ENCODE results near the gene EML4. TPM values are rescaled to one million over a fixed set of nuclear protein-coding genes. Genes with fewer than 3 reads are reported as not detected.
"Not testable (repeated sequence)": the region's sequence is repeated elsewhere in the genome, so short reads cannot be mapped to it uniquely, and the experiment has no call there.

EML4 gene
- total RNA-seq, result 56.7 and 58.9 TPM in 2 replicates

- intact Hi-C loops (cut with micrococcal nuclease), result loop anchor here (1.0 to 2.0 kb wide), 6 partner anchors 36 to 328 kb away; partner anchors contain the start of gene COX7A2L
- no peak within 1 kb of the TSS for H3K4me3 Mint-ChIP-seq
- H3K27me3 Mint-ChIP-seq (ENCODE audit: insufficient read depth), result peaks cover under 1% of the 10 kb centered on the region
- peaks cover 9% of the 10 kb centered on the region for H3K4me1 Mint-ChIP-seq (ENCODE audit: low read depth)
- peak; percentile 88 for DNase-seq (ENCODE audit: low spot score)
- H3K9me3 Mint-ChIP-seq, result no peaks in the 10 kb centered on the region
- H3K27ac Mint-ChIP-seq, result peak within 1 kb of the TSS; percentile 71
- H3K36me3 Mint-ChIP-seq (ENCODE audit: low read depth), result peaks cover 9% of the 10 kb centered on the region
These were observed at the start of gene EML4 for GRCh38 chr2:42169100-42169873. EML4 (plus strand) TSS chr2:42169353; CDS start chr2:42169612, 259 bp downstream.

DNA sequence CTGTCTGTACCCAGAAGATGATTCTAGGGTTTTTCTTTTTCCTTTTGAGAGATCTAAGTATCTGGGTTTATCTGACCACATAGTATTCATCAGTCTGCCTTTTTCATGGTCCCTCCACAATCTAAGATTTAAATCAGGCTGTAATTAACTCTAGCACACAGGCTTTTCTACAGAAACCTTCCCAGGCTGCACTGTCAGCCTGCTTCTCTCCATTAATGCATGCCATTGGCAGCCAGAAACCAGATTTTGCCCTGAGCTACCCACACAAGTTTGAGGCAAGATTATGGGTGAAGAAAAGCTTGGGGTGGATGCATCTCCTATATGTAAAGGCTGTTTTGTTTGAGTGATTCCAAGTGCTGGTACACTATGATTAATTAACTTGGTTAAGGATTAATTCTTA is 45.7 kb upstream of the EML4 start:
- no peaks in the 10 kb centered on the region for H3K27me3 Mint-ChIP-seq (ENCODE audit: insufficient read depth)
- H3K36me3 Mint-ChIP-seq (ENCODE audit: low read depth), result peaks cover 11% of the 10 kb centered on the region
- H3K27ac Mint-ChIP-seq, result peak overlapping the region; percentile 84
- intact Hi-C loops (cut with micrococcal nuclease), result no loop called here
- peaks cover 61% of the 10 kb centered on the region for H3K4me1 Mint-ChIP-seq (ENCODE audit: low read depth)
- H3K4me3 Mint-ChIP-seq, result no peak overlapping the region
- H3K9me3 Mint-ChIP-seq, result peaks cover 14% of the 10 kb centered on the region
- DNase-seq (ENCODE audit: low spot score), result no peak

- no peaks in the 10 kb centered on the region for H3K27me3 Mint-ChIP-seq (ENCODE audit: insufficient read depth)
- peaks cover 14% of the 10 kb centered on the region for H3K9me3 Mint-ChIP-seq
- DNase-seq (ENCODE audit: low spot score), result no peak
- H3K4me3 Mint-ChIP-seq, result peak overlapping the region; percentile 50
- H3K4me1 Mint-ChIP-seq (ENCODE audit: low read depth), result peaks cover 61% of the 10 kb centered on the region
- H3K36me3 Mint-ChIP-seq (ENCODE audit: low read depth), result peaks cover 11% of the 10 kb centered on the region
- intact Hi-C loops (cut with micrococcal nuclease), result loop anchor here (1.0 kb wide), 2 partner anchors 9 to 18 kb away; no protein-coding TSS in a partner anchor
- peak overlapping the region; percentile 89 for H3K27ac Mint-ChIP-seq
These were observed 45.0 kb upstream of the EML4 start for GRCh38 chr2:42124011-42124785.

- intact Hi-C loops (cut with micrococcal nuclease), result no loop called here
- Mint-ChIP-seq H3K4me3 (peak overlapping the region; percentile 5), H3K4me1 (ENCODE audit: low read depth) (peaks cover 74% of the 10 kb centered on the region)
These were observed 43.1 kb upstream of the EML4 start for GRCh38 chr2:42125841-42126594.

DNA sequence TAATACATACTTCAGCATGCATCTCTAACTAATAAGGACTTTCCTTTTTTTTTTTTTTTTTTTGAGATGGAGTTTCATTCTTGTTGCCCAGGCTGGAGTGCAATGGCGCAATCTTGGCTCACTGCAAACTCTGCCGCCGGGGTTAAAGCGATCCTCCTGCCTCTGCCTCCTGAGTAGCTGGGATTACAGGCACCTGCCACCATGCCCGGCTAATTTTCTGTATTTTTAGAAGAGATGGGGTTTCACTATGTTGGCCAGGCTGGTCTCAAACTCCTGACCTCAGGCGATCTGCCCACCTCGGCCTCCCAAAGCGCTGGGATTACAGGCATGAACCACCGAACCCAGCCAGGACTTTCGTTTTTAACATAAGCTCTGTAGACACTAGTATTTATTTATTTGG is 42.3 kb upstream of the EML4 start:
- H3K27ac Mint-ChIP-seq, result peak overlapping the region; percentile 67
- not testable (repeated sequence) for H3K9me3 Mint-ChIP-seq

More at GRCh38 chr2:42125841-42126594, 43.1 kb upstream of the EML4 start:
- no peak for DNase-seq (ENCODE audit: low spot score)
- H3K36me3 Mint-ChIP-seq (ENCODE audit: low read depth), result peaks cover 11% of the 10 kb centered on the region
- no peaks in the 10 kb centered on the region for H3K27me3 Mint-ChIP-seq (ENCODE audit: insufficient read depth)
- H3K9me3 Mint-ChIP-seq, result peaks cover 14% of the 10 kb centered on the region
- no peak overlapping the region for H3K27ac Mint-ChIP-seq

GRCh38 chr2:42127425-42128424 is 41.4 kb upstream of the EML4 start:
- Mint-ChIP-seq H3K4me1 (ENCODE audit: low read depth) (peaks cover 92% of the 10 kb centered on the region), H3K4me3 (peak overlapping the region; percentile 48), H3K36me3 (ENCODE audit: low read depth) (peaks cover 3% of the 10 kb centered on the region), H3K27me3 (ENCODE audit: insufficient read depth) (no peaks in the 10 kb centered on the region), H3K9me3 (peaks cover 4% of the 10 kb centered on the region), H3K27ac (peak overlapping the region; percentile 67)
- intact Hi-C loops (cut with micrococcal nuclease), result no loop called here
- no peak for DNase-seq (ENCODE audit: low spot score)

More for the DNA sequence above, 42.3 kb upstream of the EML4 start:
- DNase-seq (ENCODE audit: low spot score); H3K27me3 Mint-ChIP-seq (ENCODE audit: insufficient read depth); H3K4me3 Mint-ChIP-seq; intact Hi-C loops (cut with micrococcal nuclease); H3K36me3 Mint-ChIP-seq (ENCODE audit: low read depth): not testable (repeated sequence)
- H3K4me1 Mint-ChIP-seq (ENCODE audit: low read depth), result peaks cover 83% of the 10 kb centered on the region

DNA sequence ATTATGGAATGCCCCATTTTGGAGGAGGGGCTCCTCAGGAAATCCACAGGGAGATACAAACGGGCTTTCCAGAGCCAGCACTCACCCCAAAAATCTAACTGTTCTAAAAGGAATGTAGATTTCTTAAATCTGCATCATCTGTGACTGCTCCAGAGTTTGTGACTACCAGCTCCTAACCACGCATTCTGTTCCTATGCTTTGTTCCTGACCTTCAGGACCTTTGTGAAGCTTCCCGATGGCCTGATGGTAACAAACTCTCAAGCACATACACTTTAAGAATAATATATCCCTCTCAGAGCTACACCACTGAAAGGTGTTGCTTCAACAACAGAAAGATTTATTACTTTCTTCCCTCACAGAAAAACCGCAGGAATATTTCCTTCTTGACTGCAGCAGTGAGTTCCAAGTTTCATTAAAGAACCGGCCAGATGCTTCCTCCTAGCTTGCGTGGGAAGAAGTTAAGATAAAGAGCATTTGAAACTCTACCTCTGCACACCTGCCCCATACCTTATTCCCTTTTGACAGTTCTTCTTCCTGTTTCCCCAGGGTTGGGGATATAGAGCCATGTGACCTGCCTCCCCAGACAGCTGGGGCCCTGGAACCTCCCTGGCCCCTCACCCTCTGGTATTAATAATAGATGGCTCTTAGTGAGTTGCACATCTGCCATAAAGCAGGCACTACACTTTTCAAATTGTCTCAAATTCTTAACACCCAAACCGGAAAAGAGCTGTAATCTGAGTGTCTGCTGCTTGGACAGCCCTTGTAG is 40.2 kb upstream of the EML4 start:
- intact Hi-C loops (cut with micrococcal nuclease), result no loop called here
- H3K4me1 Mint-ChIP-seq (ENCODE audit: low read depth), result peaks cover 94% of the 10 kb centered on the region

DNA sequence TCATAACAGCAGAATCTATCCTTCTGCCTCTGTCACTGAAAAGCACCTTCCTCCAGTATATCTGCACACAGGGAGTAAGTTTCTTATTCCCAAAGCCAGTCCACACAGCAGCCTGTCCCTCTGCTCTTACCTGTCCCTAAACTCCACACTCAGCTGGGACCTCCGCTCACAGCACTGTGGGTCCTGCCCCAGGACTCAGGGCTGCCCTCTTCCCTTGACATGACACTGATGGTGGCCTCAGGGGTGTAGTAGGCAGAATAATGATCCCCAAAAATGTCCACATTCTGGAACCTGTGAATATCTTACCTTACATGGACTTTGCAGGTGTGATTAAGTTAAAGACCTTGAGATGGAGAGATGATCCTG is 39.7 kb upstream of the EML4 start:
- peaks cover 92% of the 10 kb centered on the region for H3K4me1 Mint-ChIP-seq (ENCODE audit: low read depth)
- intact Hi-C loops (cut with micrococcal nuclease), result no loop called here
- no peak overlapping the region for H3K4me3 Mint-ChIP-seq
- no peaks in the 10 kb centered on the region for H3K36me3 Mint-ChIP-seq (ENCODE audit: low read depth)
- H3K9me3 Mint-ChIP-seq, result no peaks in the 10 kb centered on the region
- H3K27ac Mint-ChIP-seq, result peak overlapping the region; percentile 67
- H3K27me3 Mint-ChIP-seq (ENCODE audit: insufficient read depth), result no peaks in the 10 kb centered on the region
- DNase-seq (ENCODE audit: low spot score), result no peak

More for the DNA sequence above, 40.2 kb upstream of the EML4 start:
- no peaks in the 10 kb centered on the region for H3K9me3 Mint-ChIP-seq
- H3K4me3 Mint-ChIP-seq, result peak overlapping the region; percentile 51
- no peak for DNase-seq (ENCODE audit: low spot score)
- peak overlapping the region; percentile 67 for H3K27ac Mint-ChIP-seq
- H3K27me3 Mint-ChIP-seq (ENCODE audit: insufficient read depth), result no peaks in the 10 kb centered on the region
- H3K36me3 Mint-ChIP-seq (ENCODE audit: low read depth), result peaks cover 3% of the 10 kb centered on the region

DNA sequence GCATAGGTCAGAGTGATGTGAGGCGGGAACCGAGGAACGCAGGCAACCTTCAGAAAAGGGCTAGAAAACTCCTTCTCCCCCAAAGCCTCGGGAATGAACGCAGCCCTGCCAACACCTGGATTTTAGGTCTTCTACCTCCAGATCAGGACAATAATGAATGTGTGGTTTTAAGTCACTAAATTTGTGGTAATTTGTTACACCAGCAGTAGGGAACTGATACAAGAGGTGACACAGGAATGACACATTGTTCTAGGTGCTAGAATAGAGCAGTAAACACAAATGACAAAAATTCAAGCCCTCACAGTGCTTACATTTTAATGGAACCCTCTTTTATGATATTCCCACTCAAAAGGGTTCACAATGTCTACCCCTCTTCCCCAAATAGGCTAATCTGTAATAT is 39.2 kb upstream of the EML4 start:
- H3K27ac Mint-ChIP-seq, result no peak overlapping the region
- intact Hi-C loops (cut with micrococcal nuclease), result no loop called here

DNA sequence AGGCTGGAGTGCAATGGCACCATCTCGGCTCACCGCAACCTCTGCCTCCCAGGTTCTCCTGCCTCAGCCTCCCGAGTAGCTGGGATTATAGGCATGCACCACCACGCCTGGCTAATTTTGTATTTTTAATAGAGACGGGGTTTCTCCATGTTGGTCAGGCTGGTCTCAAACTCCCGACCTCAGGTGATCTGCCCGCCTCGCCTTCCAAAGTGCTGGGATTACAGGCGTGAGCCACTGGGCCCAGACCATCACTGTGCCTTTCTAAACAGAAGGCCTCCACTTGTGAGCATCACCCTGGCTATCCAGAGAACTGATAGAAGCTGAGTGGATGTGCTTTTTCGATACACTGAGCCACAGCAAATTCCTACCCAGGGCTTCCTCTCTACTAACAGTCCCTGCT is 38.3 kb upstream of the EML4 start:
- H3K27me3 Mint-ChIP-seq (ENCODE audit: insufficient read depth); H3K27ac Mint-ChIP-seq; H3K9me3 Mint-ChIP-seq; H3K4me3 Mint-ChIP-seq; intact Hi-C loops (cut with micrococcal nuclease); H3K36me3 Mint-ChIP-seq (ENCODE audit: low read depth); DNase-seq (ENCODE audit: low spot score): not testable (repeated sequence)
- peaks cover 93% of the 10 kb centered on the region for H3K4me1 Mint-ChIP-seq (ENCODE audit: low read depth)

More for the DNA sequence above, 39.2 kb upstream of the EML4 start:
- H3K36me3 Mint-ChIP-seq (ENCODE audit: low read depth), result no peaks in the 10 kb centered on the region
- H3K4me3 Mint-ChIP-seq, result no peak overlapping the region
- no peaks in the 10 kb centered on the region for H3K27me3 Mint-ChIP-seq (ENCODE audit: insufficient read depth)
- no peak for DNase-seq (ENCODE audit: low spot score)
- no peaks in the 10 kb centered on the region for H3K9me3 Mint-ChIP-seq
- peaks cover 91% of the 10 kb centered on the region for H3K4me1 Mint-ChIP-seq (ENCODE audit: low read depth)

GRCh38 chr2:42132191-42132965 is 36.8 kb upstream of the EML4 start:
- Mint-ChIP-seq H3K36me3 (ENCODE audit: low read depth) (no peaks in the 10 kb centered on the region), H3K4me1 (ENCODE audit: low read depth) (peaks cover 93% of the 10 kb centered on the region), H3K9me3 (no peaks in the 10 kb centered on the region), H3K4me3 (peak overlapping the region; percentile 67), H3K27ac (peak overlapping the region; percentile 95), H3K27me3 (ENCODE audit: insufficient read depth) (no peaks in the 10 kb centered on the region)
- no peak for DNase-seq (ENCODE audit: low spot score)
- intact Hi-C loops (cut with micrococcal nuclease), result loop anchor here (2.0 kb wide), 2 partner anchors 14 to 60 kb away; no protein-coding TSS in a partner anchor
